ENCODE measurements around the gene ACER3.

GRCh38 chr11:76955459-76956114 lies 94.9 kb downstream of the ACER3 start:
- TF ChIP-seq POLR2A (IDR thresholded peaks at IDR 0.05), result no peak
- no peak for TF ChIP-seq CTCF (IDR thresholded peaks at IDR 0.05)

Measured in thyroid gland (tissue), 4 donors.